Peyer's patch (tissue), 4 donors: ENCODE results near the gene LHFPL2. TPM values are rescaled to one million over a fixed set of nuclear protein-coding genes. Genes with fewer than 3 reads are reported as not detected.

Source experiments
- DNase-seq, 3 donors: peaks; one replicate each; pipeline ENCODE4 v3.0.0-alpha.2; 2017 to 2019
- H3K27ac ChIP-seq, 4 donors: fragments of 200-600 bp; sonication (generic); one replicate each; pipeline ENCODE4 v1.5.1; 2016 to 2019
- H3K27me3 ChIP-seq, 2 donors: fragments of 200-600 bp; sonication (generic); one replicate each; pipeline ENCODE4 v1.5.1; 2019
- H3K36me3 ChIP-seq, 3 donors: fragments of 200-600 bp; sonication (generic); one replicate each; pipeline ENCODE4 v1.5.1; 2016 to 2019
- H3K4me1 ChIP-seq, 4 donors: fragments of 200-600 bp; sonication (generic); one replicate each; pipeline ENCODE4 v1.5.1; 2016 to 2019
- H3K4me3 ChIP-seq, 4 donors: fragments of 200-600 bp; sonication (generic); 1 replicate in 3 of 4; 2 replicates in 1 of 4; pipeline ENCODE4 v1.5.1; 2016 to 2019; ENCODE audit warnings: mild to moderate bottlenecking in 1 of 4
- H3K9me3 ChIP-seq, 4 donors: fragments of 200-600 bp; sonication (generic); one replicate each; pipeline ENCODE4 v1.5.1; 2016 to 2019; ENCODE audit warnings: mild to moderate bottlenecking in 1 of 4
- CTCF ChIP-seq, 6 experiments: fragments of 450-650 bp in 4 of 6; fragments of 200-600 bp in 2 of 6; sonication (generic) in 1 of 6; IDR thresholded peaks; one replicate each; pipeline ENCODE4 v1.5.1; 2017 to 2019; ENCODE audit warnings: antibody characterized with exemption in 6 of 6, mild to moderate bottlenecking in 3 of 6, moderate library complexity in 1 of 6
- POLR2A ChIP-seq, 2 donors: fragments of 450-650 bp; IDR thresholded peaks; one replicate each; pipeline ENCODE4 v1.5.1; 2017; ENCODE audit warnings: antibody characterized with exemption in 2 of 2, mild to moderate bottlenecking in 2 of 2, moderate library complexity in 2 of 2
- total RNA-seq, 4 donors: library from RNA; depleted of rRNA; stranded (reverse); fragments of >200 nt; gene quantifications; one replicate each; pipeline ENCODE4 v1.1.0, GENCODE V29; 2016

Gene LHFPL2
- total RNA-seq, 4 donors from 2014 or later: 22.3 to 63.4 (median 55.7) TPM

- Histone ChIP-seq H3K4me1 (peaks cover 0 to 2% (median 0%) of the 10 kb centered on the region in 4 donors), H3K36me3 (peaks cover 0 to 28% (median 0%) of the 10 kb centered on the region in 3 donors), H3K27me3 (no peaks in the 10 kb centered on the region), H3K27ac (no peak overlapping the region), H3K9me3 (no peaks in the 10 kb centered on the region), H3K4me3 (no peak overlapping the region)
- DNase-seq: no peak
- TF ChIP-seq POLR2A (IDR thresholded peaks at IDR 0.05): no peak
- TF ChIP-seq CTCF (IDR thresholded peaks at IDR 0.05): no peak
Observed at GRCh38 chr5:78631931-78632330, 16.6 kb downstream of the LHFPL2 start.

DNA sequence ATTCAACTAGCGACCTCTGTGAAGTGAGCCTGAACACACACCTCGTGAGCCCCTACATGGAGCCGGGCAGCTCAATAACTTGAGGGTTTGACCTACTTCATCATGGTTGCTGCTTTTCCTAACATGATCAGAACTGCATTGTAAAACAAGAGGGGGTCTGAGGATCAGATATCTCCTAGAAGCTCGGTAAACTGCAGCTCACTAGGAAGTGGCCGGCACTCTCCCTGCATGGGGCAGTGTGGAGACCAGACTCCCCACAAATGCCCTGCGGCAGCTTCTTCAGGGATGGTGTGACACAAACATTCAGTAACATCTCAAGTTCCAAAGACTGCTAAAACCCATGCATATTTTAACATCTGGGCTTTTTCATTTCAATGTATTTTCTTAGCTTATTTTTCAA is 18.5 kb downstream of the LHFPL2 start:
- peaks cover 0 to 38% (median 0%) of the 10 kb centered on the region in 3 donors for H3K36me3 ChIP-seq
- no peaks in the 10 kb centered on the region for H3K4me1 ChIP-seq

DNA sequence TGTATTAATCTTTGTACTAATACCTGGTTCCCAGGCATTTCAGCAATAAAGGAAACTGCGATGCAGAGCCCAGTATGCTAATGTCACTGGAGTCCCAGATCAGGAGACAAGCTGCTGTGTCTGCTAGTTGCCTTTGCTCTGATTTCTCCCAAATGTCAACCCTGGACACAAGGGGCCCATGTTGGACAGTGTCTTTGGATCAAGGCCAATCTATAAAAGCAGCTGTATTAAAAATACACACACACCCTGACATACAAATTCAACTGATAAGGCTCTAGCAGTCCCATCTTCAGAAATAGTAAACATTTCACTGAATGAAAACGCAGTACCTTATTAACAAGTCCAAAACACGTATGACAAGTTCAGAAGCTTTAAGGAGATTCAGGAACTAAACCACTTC is 18.9 kb downstream of the LHFPL2 start:
- no peak for DNase-seq
- H3K27me3 ChIP-seq: no peaks in the 10 kb centered on the region
- no peaks in the 10 kb centered on the region for H3K9me3 ChIP-seq
- H3K4me3 ChIP-seq: no peak overlapping the region
- no peaks in the 10 kb centered on the region for H3K4me1 ChIP-seq
- no peak overlapping the region for H3K27ac ChIP-seq
- H3K36me3 ChIP-seq: peaks cover 0 to 38% (median 0%) of the 10 kb centered on the region in 3 donors
- no peak for TF ChIP-seq CTCF (IDR thresholded peaks at IDR 0.05)
- no peak for TF ChIP-seq POLR2A (IDR thresholded peaks at IDR 0.05)

More for the DNA sequence above, 18.5 kb downstream of the LHFPL2 start:
- no peak for DNase-seq
- H3K9me3 ChIP-seq: no peaks in the 10 kb centered on the region
- TF ChIP-seq POLR2A (IDR thresholded peaks at IDR 0.05) (no peak), CTCF (IDR thresholded peaks at IDR 0.05) (no peak)
- H3K4me3 ChIP-seq: no peak overlapping the region
- H3K27ac ChIP-seq: no peak overlapping the region
- H3K27me3 ChIP-seq: no peaks in the 10 kb centered on the region

GRCh38 chr5:78628270-78628992 is 20.1 kb downstream of the LHFPL2 start:
- Histone ChIP-seq H3K27me3 (no peaks in the 10 kb centered on the region), H3K9me3 (no peaks in the 10 kb centered on the region), H3K4me3 (no peak overlapping the region), H3K36me3 (peaks cover 0 to 38% (median 0%) of the 10 kb centered on the region in 3 donors), H3K4me1 (no peaks in the 10 kb centered on the region), H3K27ac (no peak overlapping the region)
- TF ChIP-seq POLR2A (IDR thresholded peaks at IDR 0.05): no peak
- no peak for TF ChIP-seq CTCF (IDR thresholded peaks at IDR 0.05)
- no peak for DNase-seq

DNA sequence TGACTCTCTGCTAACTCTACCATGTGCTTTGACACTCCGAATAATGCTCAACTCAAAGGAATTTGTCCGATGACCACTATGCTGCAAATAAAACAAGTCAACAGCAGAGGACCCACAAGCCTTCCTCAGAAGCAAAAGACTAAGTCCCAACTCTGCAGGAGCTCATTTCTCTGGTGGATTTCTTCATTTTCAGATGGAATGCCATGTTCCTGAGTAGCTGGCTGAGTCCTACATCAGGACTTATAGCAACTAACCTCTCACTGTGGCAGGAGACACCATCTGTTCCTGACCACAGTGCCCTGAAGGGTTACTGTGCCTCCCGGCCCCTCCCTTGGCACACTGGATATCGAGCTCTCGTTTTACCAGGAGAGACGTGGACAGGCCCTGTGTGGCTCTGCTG is 20.8 kb downstream of the LHFPL2 start:
- no peak for DNase-seq
- Histone ChIP-seq H3K4me1 (no peaks in the 10 kb centered on the region), H3K9me3 (no peaks in the 10 kb centered on the region), H3K4me3 (no peak overlapping the region), H3K27me3 (no peaks in the 10 kb centered on the region), H3K36me3 (peaks cover 0 to 38% (median 0%) of the 10 kb centered on the region in 3 donors), H3K27ac (no peak overlapping the region)
- no peak for TF ChIP-seq CTCF (IDR thresholded peaks at IDR 0.05)
- no peak for TF ChIP-seq POLR2A (IDR thresholded peaks at IDR 0.05)
